ENCODE measurements around the gene NELFCD. TPM values are rescaled to one million over a fixed set of nuclear protein-coding genes. Genes with fewer than 3 reads are reported as not detected.

Gene NELFCD
- total RNA-seq, 4 donors from 2014 or later, result 37.8 to 44.3 (median 40.9) TPM

- Histone ChIP-seq H3K27ac (no peak overlapping the region), H3K36me3 (peaks cover 0 to 52% of the 10 kb centered on the region in 2 donors), H3K4me3 (no peak overlapping the region), H3K27me3 (no peaks in the 10 kb centered on the region), H3K9me3 (no peaks in the 10 kb centered on the region), H3K4me1 (peaks cover 17 to 20% of the 10 kb centered on the region in 2 donors)
- TF ChIP-seq CTCF (IDR thresholded peaks at IDR 0.05 in 4 of 5, conservative IDR thresholded peaks at IDR 0.05 in 1 of 5) (no peak), POLR2A (IDR thresholded peaks at IDR 0.05) (no peak)
- DNase-seq (no peak), ATAC-seq (no peak)
- in situ Hi-C loops (cut with MboI; ENCODE audit: low sequenced_read_pairs in 4 of 4), result no loop called here
- intact Hi-C loops (cut with DNase I; ENCODE audit: low total_unique reads), result no loop called here
Observed at GRCh38 chr20:59024111-59024530, 43.1 kb downstream of the NELFCD start.

DNA sequence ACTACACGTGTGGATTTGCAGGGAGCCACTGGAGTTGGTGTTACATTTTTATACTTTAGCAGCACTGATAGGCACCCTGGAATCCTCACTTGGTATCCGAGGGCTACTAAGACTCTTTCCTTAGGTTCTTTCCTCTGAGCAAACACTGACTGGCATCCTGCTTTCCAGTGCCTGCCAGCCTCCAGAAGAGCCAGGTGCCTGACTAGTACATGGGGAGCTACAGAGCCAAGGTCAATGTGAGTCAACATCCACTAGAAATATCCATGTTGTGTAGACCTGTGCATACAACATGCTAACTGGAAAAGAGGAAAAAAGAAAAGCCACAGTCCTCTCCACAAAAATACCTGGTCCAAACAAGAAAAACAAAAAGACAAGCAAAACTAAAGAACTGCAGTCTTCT is 44.0 kb downstream of the NELFCD start:
- intact Hi-C loops (cut with DNase I; ENCODE audit: low total_unique reads) (no loop called here), in situ Hi-C loops (cut with MboI; ENCODE audit: low sequenced_read_pairs in 4 of 4) (loop anchor here in 1 of 4 donors (25.0 kb wide), 1 partner anchor 338 kb away; the partner anchor contains the start of gene NPEPL1)
- DNase-seq, result no peak
- H3K27me3 ChIP-seq, result no peaks in the 10 kb centered on the region
- H3K4me3 ChIP-seq, result no peak overlapping the region
- no peak for ATAC-seq
- no peak for TF ChIP-seq CTCF (IDR thresholded peaks at IDR 0.05 in 4 of 5, conservative IDR thresholded peaks at IDR 0.05 in 1 of 5)
- TF ChIP-seq POLR2A (IDR thresholded peaks at IDR 0.05), result no peak
- peaks cover 0 to 62% of the 10 kb centered on the region in 2 donors for H3K36me3 ChIP-seq
- H3K27ac ChIP-seq, result no peak overlapping the region
- H3K4me1 ChIP-seq, result peaks cover 27 to 29% of the 10 kb centered on the region in 2 donors
- no peaks in the 10 kb centered on the region for H3K9me3 ChIP-seq

DNA sequence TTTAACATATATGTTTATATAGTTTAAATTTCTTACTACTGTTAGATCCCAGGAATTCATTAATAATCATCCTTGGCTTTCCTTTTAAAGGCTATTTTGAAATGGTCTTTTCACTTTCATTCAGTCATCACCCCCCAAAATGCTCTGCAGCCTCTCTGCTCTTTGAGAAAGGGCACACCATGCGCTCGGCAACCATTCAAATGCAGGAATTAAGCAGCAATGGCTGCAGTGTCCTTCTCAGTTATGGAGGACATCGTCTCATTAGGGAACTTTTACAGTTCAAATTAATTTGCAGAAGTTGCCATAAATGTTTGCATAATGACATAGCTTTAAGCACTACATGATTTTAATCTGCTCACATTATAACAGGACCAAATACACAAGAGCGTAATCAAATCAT is 44.5 kb downstream of the NELFCD start:
- intact Hi-C loops (cut with DNase I; ENCODE audit: low total_unique reads) (no loop called here), in situ Hi-C loops (cut with MboI; ENCODE audit: low sequenced_read_pairs in 4 of 4) (loop anchor here in 1 of 4 donors (25.0 kb wide), 1 partner anchor 338 kb away; the partner anchor contains the start of gene NPEPL1)
- TF ChIP-seq CTCF (IDR thresholded peaks at IDR 0.05 in 4 of 5, conservative IDR thresholded peaks at IDR 0.05 in 1 of 5), result no peak
- TF ChIP-seq POLR2A (IDR thresholded peaks at IDR 0.05), result no peak
- Histone ChIP-seq H3K4me3 (no peak overlapping the region), H3K27me3 (no peaks in the 10 kb centered on the region), H3K9me3 (no peaks in the 10 kb centered on the region), H3K4me1 (peaks cover 31 to 33% of the 10 kb centered on the region in 2 donors), H3K27ac (no peak overlapping the region), H3K36me3 (peaks cover 0 to 66% of the 10 kb centered on the region in 2 donors)
- ATAC-seq (no peak), DNase-seq (no peak)

- Histone ChIP-seq H3K36me3 (peaks cover 0 to 66% of the 10 kb centered on the region in 2 donors), H3K9me3 (no peaks in the 10 kb centered on the region), H3K27ac (peak overlapping the region in 1 of 4 donors; percentile 1), H3K4me3 (no peak overlapping the region), H3K27me3 (no peaks in the 10 kb centered on the region), H3K4me1 (peaks cover 42 to 45% of the 10 kb centered on the region in 2 donors)
- no peak for DNase-seq
- intact Hi-C loops (cut with DNase I; ENCODE audit: low total_unique reads) (no loop called here), in situ Hi-C loops (cut with MboI; ENCODE audit: low sequenced_read_pairs in 4 of 4) (loop anchor here in 1 of 4 donors (25.0 kb wide), 1 partner anchor 340 kb away; the partner anchor contains the start of gene NPEPL1)
- TF ChIP-seq CTCF (IDR thresholded peaks at IDR 0.05 in 4 of 5, conservative IDR thresholded peaks at IDR 0.05 in 1 of 5), result no peak
- no peak for ATAC-seq
Observed at GRCh38 chr20:59026904-59027740, 46.1 kb downstream of the NELFCD start.
